Panc1 (cell line): ENCODE measurements around the gene CTXN1.

Source experiments
- POLR2AphosphoS5 ChIP-seq: IDR thresholded peaks from 2 replicates; pipeline ENCODE4 v1.6.1; 2012; ENCODE audit warnings: mild to moderate bottlenecking, low read depth, low read length, moderate library complexity
- SIN3A ChIP-seq: IDR thresholded peaks from 2 replicates; pipeline ENCODE4 v1.6.1; 2012; ENCODE audit warnings: low read depth, mild to moderate bottlenecking, low read length, moderate library complexity, borderline replicate concordance; ENCODE audit not compliant: insufficient read depth
- TF ChIP-seq, protein P1 (sequence below): fragments of 450-650 bp; IDR thresholded peaks from 2 replicates; pipeline ENCODE4 v1.5.1; 2017; ENCODE audit warnings: mild to moderate bottlenecking
- TF ChIP-seq, protein P2 (sequence below), 2 experiments: IDR thresholded peaks; 2 replicates each; pipeline ENCODE4 v1.6.1; 2011 to 2012; ENCODE audit warnings: low read depth in 2 of 2, control low read depth in 1 of 2, low read length in 1 of 2, mild to moderate bottlenecking in 1 of 2, moderate library complexity in 1 of 2; ENCODE audit not compliant: insufficient read depth in 1 of 2

GRCh38 chr19:7926727-7927604 lies 1.0 kb upstream of the CTXN1 start:
- TF ChIP-seq, protein P1, sequence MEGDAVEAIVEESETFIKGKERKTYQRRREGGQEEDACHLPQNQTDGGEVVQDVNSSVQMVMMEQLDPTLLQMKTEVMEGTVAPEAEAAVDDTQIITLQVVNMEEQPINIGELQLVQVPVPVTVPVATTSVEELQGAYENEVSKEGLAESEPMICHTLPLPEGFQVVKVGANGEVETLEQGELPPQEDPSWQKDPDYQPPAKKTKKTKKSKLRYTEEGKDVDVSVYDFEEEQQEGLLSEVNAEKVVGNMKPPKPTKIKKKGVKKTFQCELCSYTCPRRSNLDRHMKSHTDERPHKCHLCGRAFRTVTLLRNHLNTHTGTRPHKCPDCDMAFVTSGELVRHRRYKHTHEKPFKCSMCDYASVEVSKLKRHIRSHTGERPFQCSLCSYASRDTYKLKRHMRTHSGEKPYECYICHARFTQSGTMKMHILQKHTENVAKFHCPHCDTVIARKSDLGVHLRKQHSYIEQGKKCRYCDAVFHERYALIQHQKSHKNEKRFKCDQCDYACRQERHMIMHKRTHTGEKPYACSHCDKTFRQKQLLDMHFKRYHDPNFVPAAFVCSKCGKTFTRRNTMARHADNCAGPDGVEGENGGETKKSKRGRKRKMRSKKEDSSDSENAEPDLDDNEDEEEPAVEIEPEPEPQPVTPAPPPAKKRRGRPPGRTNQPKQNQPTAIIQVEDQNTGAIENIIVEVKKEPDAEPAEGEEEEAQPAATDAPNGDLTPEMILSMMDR = no peak
- no peak for TF ChIP-seq POLR2AphosphoS5
- TF ChIP-seq SIN3A = no peak
- TF ChIP-seq, protein P2, sequence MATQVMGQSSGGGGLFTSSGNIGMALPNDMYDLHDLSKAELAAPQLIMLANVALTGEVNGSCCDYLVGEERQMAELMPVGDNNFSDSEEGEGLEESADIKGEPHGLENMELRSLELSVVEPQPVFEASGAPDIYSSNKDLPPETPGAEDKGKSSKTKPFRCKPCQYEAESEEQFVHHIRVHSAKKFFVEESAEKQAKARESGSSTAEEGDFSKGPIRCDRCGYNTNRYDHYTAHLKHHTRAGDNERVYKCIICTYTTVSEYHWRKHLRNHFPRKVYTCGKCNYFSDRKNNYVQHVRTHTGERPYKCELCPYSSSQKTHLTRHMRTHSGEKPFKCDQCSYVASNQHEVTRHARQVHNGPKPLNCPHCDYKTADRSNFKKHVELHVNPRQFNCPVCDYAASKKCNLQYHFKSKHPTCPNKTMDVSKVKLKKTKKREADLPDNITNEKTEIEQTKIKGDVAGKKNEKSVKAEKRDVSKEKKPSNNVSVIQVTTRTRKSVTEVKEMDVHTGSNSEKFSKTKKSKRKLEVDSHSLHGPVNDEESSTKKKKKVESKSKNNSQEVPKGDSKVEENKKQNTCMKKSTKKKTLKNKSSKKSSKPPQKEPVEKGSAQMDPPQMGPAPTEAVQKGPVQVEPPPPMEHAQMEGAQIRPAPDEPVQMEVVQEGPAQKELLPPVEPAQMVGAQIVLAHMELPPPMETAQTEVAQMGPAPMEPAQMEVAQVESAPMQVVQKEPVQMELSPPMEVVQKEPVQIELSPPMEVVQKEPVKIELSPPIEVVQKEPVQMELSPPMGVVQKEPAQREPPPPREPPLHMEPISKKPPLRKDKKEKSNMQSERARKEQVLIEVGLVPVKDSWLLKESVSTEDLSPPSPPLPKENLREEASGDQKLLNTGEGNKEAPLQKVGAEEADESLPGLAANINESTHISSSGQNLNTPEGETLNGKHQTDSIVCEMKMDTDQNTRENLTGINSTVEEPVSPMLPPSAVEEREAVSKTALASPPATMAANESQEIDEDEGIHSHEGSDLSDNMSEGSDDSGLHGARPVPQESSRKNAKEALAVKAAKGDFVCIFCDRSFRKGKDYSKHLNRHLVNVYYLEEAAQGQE (IDR thresholded peaks at IDR 0.05; ENCODE audit: insufficient read depth in 1 of 2, low read depth in 2 of 2, low read length in 1 of 2) = no peak
